ACHN (cell line): ENCODE data around the gene TGFBR2.
"Not testable (repeated sequence)": the region's sequence is repeated elsewhere in the genome, so short reads cannot be mapped to it uniquely, and the experiment has no call there.

Experiments used
- DNase-seq: peaks from one replicate; pipeline ENCODE4 v3.0.0-alpha.2; 2015
- in situ Hi-C: cut with HindIII; loops from 2 replicates; pipeline ENCODE4 v1.10.0; 2017; ENCODE audit warnings: low sequenced_read_pairs, low pct_ligation_motif_present, low pct_unique_long_range_greater_than_20kb

Gene TGFBR2

GRCh38 chr3:30663533-30664241 is 57.3 kb downstream of the TGFBR2 start:
- in situ Hi-C loops, result no loop called here
- no peak for DNase-seq

DNA sequence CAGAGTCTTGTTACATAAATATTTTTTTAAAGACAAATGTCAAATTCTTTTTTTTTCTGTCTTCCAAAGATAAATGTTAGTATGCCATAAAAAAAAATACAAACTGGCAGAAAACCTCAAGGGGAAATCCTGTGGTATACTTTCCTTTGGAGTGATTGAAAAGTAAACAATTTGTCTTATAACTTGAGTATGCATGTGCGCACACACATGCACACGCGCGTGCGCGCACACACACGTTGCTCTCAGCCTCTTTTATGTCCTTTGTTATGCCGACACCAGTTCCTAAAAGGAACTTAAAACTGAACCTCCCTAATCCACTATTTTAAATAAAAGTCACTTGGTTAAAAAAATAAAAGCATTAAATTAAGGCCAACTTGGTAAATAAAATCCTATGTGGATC is 58.1 kb downstream of the TGFBR2 start:
- in situ Hi-C loops, result no loop called here
- no peak for DNase-seq

DNA sequence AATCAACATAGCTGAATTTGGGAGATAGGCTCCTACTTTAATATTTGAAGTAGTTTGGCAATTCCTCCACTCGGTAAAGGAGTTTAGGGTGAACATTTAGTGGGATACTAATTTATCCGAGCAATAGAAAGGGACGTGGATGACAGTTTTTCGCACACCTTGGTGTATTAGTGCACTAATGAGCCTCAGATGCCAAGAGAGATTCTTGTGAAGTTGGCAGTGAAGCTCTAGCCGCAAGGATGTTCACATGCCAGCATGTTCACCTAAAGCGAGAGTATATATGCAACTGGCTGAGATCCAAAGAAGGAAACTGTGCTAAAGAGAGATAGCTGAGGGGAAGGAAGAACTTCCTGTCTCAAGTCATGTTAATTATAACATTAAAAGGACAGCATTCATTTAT is 58.5 kb downstream of the TGFBR2 start:
- in situ Hi-C loops, result no loop called here
- no peak for DNase-seq

- in situ Hi-C loops, result no loop called here
- DNase-seq, result no peak
Observed at GRCh38 chr3:30665539-30665938, 59.1 kb downstream of the TGFBR2 start.

DNA sequence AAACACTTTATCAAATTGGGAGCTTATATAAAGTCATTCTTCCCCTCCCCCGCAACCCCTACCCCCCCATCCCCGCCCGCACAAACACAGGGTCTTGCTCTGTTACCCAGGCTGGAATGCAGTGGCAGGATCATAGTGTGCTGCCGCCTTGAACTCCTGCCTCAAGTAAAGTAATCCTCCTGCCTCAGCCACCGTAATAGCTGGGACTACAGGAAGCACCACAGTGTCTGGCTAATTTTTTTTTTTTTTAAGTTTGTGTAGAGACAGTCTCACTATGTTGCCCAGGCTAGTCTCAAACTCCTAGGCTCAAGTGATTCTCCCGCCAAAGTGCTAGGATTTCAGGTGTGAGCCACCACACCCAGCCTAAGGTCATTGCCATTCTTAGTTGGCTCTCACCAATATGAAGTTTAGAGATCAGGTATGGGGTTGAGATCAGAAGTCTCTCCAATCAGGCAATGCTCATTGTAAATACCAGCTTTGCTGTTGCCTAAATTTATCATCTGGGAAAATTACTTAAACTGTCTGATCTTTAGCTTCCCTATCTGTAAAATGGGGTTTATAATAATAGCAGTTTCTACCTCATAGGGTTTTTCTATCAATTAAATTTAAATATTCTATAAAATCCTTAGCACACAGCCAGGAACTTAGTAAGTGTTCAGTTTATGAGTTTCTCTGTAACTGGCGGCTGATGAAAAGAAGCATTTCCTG is 60.3 kb downstream of the TGFBR2 start:
- in situ Hi-C loops, result no loop called here
- DNase-seq, result no peak

- no peak for DNase-seq
- in situ Hi-C loops, result no loop called here
Observed at GRCh38 chr3:30667280-30667651, 60.9 kb downstream of the TGFBR2 start.

DNA sequence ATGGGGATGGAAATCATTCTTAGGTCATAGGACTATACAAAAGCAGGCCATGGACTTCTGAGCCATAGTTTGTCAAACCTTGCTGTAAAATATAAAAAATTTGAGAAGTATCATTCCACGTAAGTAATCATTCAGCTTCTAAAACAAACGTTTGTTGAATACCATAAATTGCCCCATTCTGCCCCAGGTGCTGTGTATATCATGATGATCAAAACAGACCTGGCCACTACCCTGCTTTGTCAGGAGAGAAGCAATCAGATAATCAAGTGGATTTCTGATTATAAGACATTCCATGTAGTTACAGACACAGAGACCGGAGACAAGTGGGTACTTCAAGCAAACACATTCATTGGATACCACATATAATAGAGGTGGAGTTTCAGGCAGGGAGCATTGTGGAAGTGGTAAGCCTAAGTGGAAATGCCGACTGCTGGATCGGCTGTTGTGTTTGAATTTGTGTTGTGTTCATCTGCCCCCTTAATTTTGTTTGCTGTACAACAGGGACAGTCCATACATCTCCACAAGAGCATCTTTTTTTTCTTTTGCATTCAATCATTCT is 61.7 kb downstream of the TGFBR2 start:
- DNase-seq, result no peak
- in situ Hi-C loops, result no loop called here

- in situ Hi-C loops, DNase-seq: not testable (repeated sequence)
Observed at GRCh38 chr3:30669360-30669934, 63.0 kb downstream of the TGFBR2 start.

DNA sequence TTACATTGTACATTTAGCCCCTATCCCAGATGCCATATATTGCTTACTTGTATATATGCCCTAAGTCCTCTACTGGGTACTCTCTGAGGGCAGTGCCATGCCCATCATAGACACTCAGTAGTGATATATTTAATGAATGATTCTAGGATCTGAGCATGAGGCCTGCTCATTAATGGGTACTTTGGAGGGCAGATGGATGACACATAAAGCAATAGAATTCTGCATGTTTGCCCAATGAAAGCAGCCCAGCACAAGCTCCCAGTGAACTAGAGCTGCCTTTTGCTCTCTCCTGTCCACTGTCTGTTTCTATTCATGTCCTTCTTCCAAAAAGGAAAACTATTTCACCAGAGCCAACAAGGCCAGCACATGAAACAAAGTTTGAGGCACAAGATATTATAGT is 63.9 kb downstream of the TGFBR2 start:
- no peak for DNase-seq
- in situ Hi-C loops, result no loop called here

- in situ Hi-C loops, result no loop called here
- no peak for DNase-seq
Observed at GRCh38 chr3:30671527-30672286, 65.3 kb downstream of the TGFBR2 start.

DNA sequence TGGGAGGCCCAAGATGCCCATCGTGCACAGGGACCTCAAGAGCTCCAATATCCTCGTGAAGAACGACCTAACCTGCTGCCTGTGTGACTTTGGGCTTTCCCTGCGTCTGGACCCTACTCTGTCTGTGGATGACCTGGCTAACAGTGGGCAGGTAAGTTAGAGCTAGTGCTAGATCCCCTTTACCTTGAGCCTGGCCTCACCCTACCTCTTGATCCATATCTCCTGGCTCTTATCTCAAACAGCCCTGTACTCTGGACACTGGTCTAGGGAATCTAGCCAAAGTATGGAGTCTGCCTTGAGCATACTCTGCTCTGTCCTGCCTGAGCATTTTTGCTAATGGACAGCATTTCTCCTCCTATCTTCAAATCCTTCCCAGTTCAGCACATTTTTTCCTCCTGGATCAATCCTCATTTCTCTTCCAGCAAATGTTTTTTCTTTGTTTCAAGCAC is 65.9 kb downstream of the TGFBR2 start:
- no peak for DNase-seq
- in situ Hi-C loops, result no loop called here

GRCh38 chr3:30672959-30673358 is 66.6 kb downstream of the TGFBR2 start:
- in situ Hi-C loops, result no loop called here
- DNase-seq, result peak; percentile 47

DNA sequence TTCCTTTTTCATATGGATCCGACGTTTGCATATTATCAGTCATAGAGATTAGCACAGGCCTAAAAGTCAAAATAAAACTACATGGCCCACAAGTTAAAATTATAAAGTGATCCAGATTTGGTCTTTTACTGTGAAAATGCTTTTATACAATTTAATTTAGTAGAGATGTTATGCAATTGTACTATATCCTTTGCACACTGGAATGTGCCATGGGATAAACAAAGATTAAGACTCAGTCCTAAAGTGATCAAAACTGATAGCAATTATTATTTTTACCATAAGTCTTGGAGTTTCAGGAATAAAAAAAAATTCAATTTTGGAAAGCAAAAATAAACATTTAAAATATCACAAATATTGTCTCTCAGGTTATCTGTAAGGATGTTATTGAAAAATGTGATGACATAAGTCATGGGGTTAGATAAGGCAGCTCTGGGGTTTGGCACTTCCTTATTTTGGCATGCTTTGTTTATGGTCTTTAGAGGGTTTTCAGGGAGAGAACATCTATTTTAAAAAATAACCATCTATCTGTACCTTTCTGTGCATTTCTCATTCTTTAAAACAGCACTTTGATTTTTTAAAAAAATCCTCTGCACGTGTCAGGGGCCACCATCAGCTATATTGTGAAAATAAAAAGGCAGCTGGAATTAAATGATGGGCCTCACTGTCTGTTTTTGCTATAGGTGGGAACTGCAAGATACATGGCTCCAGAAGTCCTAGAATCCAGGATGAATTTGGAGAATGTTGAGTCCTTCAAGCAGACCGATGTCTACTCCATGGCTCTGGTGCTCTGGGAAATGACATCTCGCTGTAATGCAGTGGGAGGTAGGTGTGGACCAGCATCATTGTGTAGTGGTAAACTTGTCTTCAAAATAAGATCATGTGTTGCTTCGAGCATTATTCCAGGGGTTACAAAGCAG is 67.3 kb downstream of the TGFBR2 start:
- in situ Hi-C loops, result no loop called here
- no peak for DNase-seq

- in situ Hi-C loops, result no loop called here
Observed at GRCh38 chr3:30675006-30675405, 68.6 kb downstream of the TGFBR2 start.

DNA sequence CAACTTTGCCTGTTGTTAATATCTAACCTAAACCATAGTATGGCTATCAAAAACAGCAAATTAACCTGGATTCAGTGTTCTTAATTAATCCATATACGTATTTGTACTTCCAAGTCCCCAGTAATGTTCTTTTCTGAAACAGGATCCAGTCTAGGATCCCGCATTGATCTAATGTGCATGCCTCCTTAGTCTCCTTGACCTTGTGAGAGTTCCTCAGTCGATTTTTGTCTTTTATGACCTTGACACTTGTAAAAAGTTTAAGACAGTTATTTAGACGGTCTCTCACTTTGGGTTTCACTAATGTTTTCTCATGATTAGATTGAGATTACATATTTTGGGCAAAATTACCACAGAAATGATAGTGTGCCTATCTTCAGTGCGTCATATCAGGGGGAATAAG is 69.4 kb downstream of the TGFBR2 start:
- no peak for DNase-seq
- in situ Hi-C loops, result no loop called here

More at GRCh38 chr3:30675006-30675405, 68.6 kb downstream of the TGFBR2 start:
- DNase-seq, result no peak

GRCh38 chr3:30676424-30677346 is 70.3 kb downstream of the TGFBR2 start:
- in situ Hi-C loops, result no loop called here
- no peak for DNase-seq

DNA sequence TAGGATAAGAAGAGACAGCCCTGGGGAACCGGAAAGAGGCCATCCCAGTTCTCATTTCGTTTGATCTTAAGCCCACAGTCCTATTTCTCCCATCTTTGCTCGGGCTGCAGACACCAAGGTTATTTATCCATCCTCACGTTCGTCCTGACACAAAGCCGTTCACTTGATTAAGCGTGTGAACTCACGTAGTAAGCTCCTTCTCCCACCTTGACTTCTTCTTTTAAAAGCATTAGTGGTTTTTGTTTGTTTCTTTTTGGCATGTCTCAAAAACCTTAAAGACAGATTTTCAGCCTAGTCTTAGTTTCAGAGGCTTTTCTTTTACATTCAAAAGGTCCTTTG is 70.9 kb downstream of the TGFBR2 start:
- in situ Hi-C loops, result no loop called here

More for the DNA sequence above, 70.9 kb downstream of the TGFBR2 start:
- DNase-seq, result no peak
